ENCODE measurements around the gene FAM107B. TPM values are rescaled to one million over a fixed set of nuclear protein-coding genes. Genes with fewer than 3 reads are reported as not detected.
A peak's percentile ranks its signal among the peaks of the same experiment; 100 is the strongest.

The FAM107B gene
- total RNA-seq, 6 experiments from 2014 or later, result 58.6 to 116 (median 68.7) TPM

DNA sequence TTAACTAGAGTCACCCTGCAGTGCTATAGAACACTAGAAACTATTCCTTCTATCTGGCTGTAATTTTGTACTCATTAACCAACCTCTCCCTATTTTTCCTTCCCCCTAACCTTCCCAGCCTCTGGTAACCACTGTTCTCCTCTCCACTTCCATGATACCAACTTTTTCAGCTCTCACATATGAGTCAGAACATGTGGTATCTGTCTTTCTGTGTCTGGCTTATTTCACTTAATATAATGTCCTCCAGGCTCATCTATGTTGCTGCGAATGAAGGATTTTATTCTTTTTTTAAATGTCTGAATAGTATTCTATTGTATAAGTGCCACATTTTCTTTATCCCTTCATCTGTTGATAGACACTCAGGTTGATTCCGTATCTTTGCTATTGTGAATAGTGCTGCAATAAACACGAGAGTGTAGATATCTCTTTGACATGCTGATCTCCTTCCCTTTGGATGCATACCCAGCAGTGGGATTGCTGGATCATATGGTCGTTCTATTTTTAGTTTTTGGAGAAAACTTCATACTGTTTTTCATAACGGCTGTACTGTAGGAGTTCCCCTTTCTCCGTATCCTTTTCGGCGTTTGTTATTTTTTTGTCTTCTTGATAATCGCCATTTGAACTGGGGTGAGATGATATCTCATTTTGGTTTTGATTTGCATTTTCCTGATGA lies 101.4 kb downstream of the FAM107B start:
- H3K4me3 ChIP-seq, result no peak overlapping the region
- peaks cover 0 to 13% (median 0%) of the 10 kb centered on the region in 4 donors for H3K4me1 ChIP-seq
- H3K27ac ChIP-seq, result no peak overlapping the region
- DNase-seq (no peak), ATAC-seq (no peak)
- TF ChIP-seq, protein P1, sequence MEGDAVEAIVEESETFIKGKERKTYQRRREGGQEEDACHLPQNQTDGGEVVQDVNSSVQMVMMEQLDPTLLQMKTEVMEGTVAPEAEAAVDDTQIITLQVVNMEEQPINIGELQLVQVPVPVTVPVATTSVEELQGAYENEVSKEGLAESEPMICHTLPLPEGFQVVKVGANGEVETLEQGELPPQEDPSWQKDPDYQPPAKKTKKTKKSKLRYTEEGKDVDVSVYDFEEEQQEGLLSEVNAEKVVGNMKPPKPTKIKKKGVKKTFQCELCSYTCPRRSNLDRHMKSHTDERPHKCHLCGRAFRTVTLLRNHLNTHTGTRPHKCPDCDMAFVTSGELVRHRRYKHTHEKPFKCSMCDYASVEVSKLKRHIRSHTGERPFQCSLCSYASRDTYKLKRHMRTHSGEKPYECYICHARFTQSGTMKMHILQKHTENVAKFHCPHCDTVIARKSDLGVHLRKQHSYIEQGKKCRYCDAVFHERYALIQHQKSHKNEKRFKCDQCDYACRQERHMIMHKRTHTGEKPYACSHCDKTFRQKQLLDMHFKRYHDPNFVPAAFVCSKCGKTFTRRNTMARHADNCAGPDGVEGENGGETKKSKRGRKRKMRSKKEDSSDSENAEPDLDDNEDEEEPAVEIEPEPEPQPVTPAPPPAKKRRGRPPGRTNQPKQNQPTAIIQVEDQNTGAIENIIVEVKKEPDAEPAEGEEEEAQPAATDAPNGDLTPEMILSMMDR (IDR thresholded peaks at IDR 0.05), result no peak
- TF ChIP-seq POLR2A (IDR thresholded peaks at IDR 0.05), result no peak
- no peaks in the 10 kb centered on the region for H3K9me3 ChIP-seq
- no peaks in the 10 kb centered on the region for H3K36me3 ChIP-seq
- intact Hi-C loops (cut with DNase I), result no loop called here
- WGBS (ENCODE audit: insufficient coverage, low coverage, low lambda C conversion rate, missing lambda C conversion rate), result 45% methylated on average over 9 of the region's 9 CpGs
- H3K27me3 ChIP-seq, result no peaks in the 10 kb centered on the region

DNA sequence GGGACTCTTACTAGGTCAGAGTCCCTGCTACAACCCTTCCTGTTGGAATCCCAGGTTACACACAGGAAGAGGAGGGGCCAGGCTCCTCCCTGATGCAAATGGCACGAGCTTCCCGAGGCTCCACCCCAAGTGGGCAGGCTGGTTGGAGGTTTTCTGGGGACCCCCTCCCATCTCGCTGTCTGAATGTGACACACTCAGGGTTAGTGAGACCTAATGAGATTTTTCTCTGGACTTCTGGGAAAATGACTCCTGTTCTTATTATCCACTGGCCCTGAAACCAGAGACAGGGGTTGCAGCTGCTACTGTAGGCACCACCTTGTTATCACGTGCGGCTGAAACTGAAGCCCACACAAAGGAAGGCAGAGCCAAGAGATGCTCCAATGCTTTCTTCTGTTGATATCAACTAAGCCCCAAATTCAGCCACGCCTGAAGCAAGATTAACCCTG lies 103.3 kb downstream of the FAM107B start:
- no peaks in the 10 kb centered on the region for H3K36me3 ChIP-seq
- H3K27ac ChIP-seq, result peak overlapping the region in 1 of 3 donors; percentile 33
- intact Hi-C loops (cut with DNase I), result no loop called here
- TF ChIP-seq, protein P1 (IDR thresholded peaks at IDR 0.05), result no peak
- no peak for TF ChIP-seq POLR2A (IDR thresholded peaks at IDR 0.05)
- H3K27me3 ChIP-seq, result no peaks in the 10 kb centered on the region
- ATAC-seq (no peak), DNase-seq (no peak)
- no peak overlapping the region for H3K4me3 ChIP-seq
- no peaks in the 10 kb centered on the region for H3K9me3 ChIP-seq
- peaks cover 0 to 13% (median 0%) of the 10 kb centered on the region in 4 donors for H3K4me1 ChIP-seq
- 88% methylated on average over 4 of the region's 6 CpGs for WGBS (ENCODE audit: insufficient coverage, low coverage, low lambda C conversion rate, missing lambda C conversion rate)

DNA sequence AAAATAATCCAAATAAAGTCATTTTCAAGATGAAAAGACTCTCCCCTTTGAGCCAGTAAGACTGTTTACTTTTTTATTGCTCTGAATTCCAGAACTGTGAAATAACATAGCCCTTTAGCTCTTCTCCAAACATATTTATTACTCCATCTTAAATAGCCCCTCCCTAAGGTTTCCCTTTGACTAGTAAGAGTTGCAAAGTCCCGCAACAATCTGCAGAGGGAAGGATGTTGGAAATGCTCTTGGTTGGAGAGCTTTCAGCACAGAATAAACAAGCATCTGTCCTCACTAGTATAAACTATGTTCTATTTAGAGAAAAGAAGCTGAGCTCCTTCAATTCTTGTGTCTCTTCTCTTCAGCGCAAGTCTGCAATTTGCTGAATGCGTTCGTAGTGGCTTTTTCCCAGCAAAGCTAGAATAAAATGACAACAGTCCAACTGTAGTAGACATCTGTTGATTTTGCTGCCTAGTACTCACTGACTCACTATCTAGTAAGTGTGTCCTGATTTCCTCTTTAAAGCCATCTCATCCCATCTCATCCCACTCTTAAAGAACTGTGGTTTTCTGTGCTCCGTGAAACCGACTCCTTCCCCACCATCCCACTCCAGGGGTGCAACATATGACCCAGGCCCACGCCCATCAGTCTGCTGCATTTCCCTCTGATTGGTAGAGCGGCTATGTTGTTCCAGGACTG lies 104.0 kb downstream of the FAM107B start:
- H3K27ac ChIP-seq, result peak overlapping the region in 1 of 3 donors; percentile 33
- TF ChIP-seq, protein P1 (IDR thresholded peaks at IDR 0.05), result no peak
- TF ChIP-seq POLR2A (IDR thresholded peaks at IDR 0.05), result no peak

DNA sequence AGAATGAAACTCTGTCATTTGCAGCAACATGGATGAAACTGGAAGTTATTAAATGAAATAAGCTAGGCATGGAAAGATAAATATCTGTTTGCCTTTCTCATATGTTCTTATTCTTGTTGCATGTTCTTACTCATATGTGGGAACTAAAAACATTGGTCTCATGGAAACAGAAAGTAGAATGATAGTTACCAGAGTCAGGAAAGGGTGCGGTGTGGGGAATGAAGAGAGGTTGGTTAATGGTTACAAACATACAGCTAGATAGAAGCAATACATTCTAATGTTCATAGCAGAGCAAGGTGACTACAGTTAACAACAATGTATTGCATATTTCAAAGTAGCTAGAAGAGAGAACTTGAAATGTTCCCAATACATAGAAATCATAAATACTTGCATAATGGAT lies 105.1 kb downstream of the FAM107B start:
- no peaks in the 10 kb centered on the region for H3K27me3 ChIP-seq
- H3K9me3 ChIP-seq, result no peaks in the 10 kb centered on the region
- H3K36me3 ChIP-seq, result no peaks in the 10 kb centered on the region
- DNase-seq, result no peak
- no peak overlapping the region for H3K27ac ChIP-seq
- ATAC-seq, result no peak
- 100% methylated on average over 1 of the region's 1 CpG for WGBS (ENCODE audit: insufficient coverage, low coverage, low lambda C conversion rate, missing lambda C conversion rate)
- TF ChIP-seq, protein P1 (IDR thresholded peaks at IDR 0.05), result no peak
- no peak for TF ChIP-seq POLR2A (IDR thresholded peaks at IDR 0.05)
- intact Hi-C loops (cut with DNase I), result no loop called here
- H3K4me1 ChIP-seq, result peaks cover 0 to 10% (median 0%) of the 10 kb centered on the region in 4 donors
- H3K4me3 ChIP-seq, result no peak overlapping the region

More for the DNA sequence above, 104.0 kb downstream of the FAM107B start:
- 75% methylated on average over 7 of the region's 8 CpGs for WGBS (ENCODE audit: insufficient coverage, low coverage, low lambda C conversion rate, missing lambda C conversion rate)
- Histone ChIP-seq H3K27me3 (no peaks in the 10 kb centered on the region), H3K4me3 (no peak overlapping the region), H3K9me3 (no peaks in the 10 kb centered on the region), H3K36me3 (no peaks in the 10 kb centered on the region), H3K4me1 (peaks cover 0 to 13% (median 0%) of the 10 kb centered on the region in 4 donors)
- intact Hi-C loops (cut with DNase I), result no loop called here
- ATAC-seq, result no peak
- DNase-seq, result no peak

All from right lobe of liver (tissue), 6 donors.